H1 (cell line): ENCODE data around the gene SIK2. TPM values are rescaled to one million over a fixed set of nuclear protein-coding genes. Genes with fewer than 3 reads are reported as not detected.

Experiments
- JUN ChIP-seq: IDR thresholded peaks from 2 replicates; pipeline ENCODE4 v1.6.1; 2011; ENCODE audit warnings: low read depth, mild to moderate bottlenecking, improper control_type of control experiment, low read length
- KDM4A ChIP-seq: IDR thresholded peaks from one replicate; pipeline ENCODE4 v1.7.1; 2012; ENCODE audit warnings: low read depth, mild to moderate bottlenecking, moderate library complexity, low read length, inconsistent platforms; ENCODE audit not compliant: severe bottlenecking
- NRF1 ChIP-seq: IDR thresholded peaks from 2 replicates; pipeline ENCODE4 v1.6.1; 2011; ENCODE audit warnings: mild to moderate bottlenecking, low read depth, low read length, improper control_type of control experiment
- POU5F1 ChIP-seq: IDR thresholded peaks from 2 replicates; pipeline ENCODE4 v1.6.1; 2011; ENCODE audit warnings: low read depth, mild to moderate bottlenecking, low read length, moderate library complexity
- SIRT6 ChIP-seq: IDR thresholded peaks from one replicate; pipeline ENCODE4 v1.7.1; 2012; ENCODE audit warnings: low read length, inconsistent platforms
- polyA plus RNA-seq, 7 experiments: library from polyadenylated mRNA; depleted of rRNA in 3 of 7; stranded (reverse) in 5 of 7; unstranded in 2 of 7; fragments of >200 nt in 5 of 7; fragments of 200-250 nt in 2 of 7; gene quantifications; 1 replicate in 5 of 7; 2 replicates in 1 of 7; 4 replicates in 1 of 7; pipeline versions ENCODE4 v1.2.1 to v1.2.3, GENCODE V29; 2011 to 2013; ENCODE audit warnings: missing spikeins in 2 of 7, mixed read lengths in 2 of 7
- total RNA-seq: library from RNA; stranded (reverse); fragmentation: NEBNext Ultra II Directional; extraction: Animal tissue kit (Norgen Biotek cat#: 25700); gene quantifications from 2 replicates; pipeline ENCODE4 v1.2.1, GENCODE V29; 2021

SIK2 gene
- total and polyA plus RNA-seq, 2 of the 8 experiments (the other 6 are each of a cell fraction or from before 2014, with no cell fraction given), result 8.8 to 11.2 TPM

GRCh38 chr11:111601636-111601978, 642 bp upstream of the SIK2 start (continued):
- no peak for TF ChIP-seq POU5F1
- TF ChIP-seq SIRT6, result no peak
- no peak for TF ChIP-seq NRF1
- TF ChIP-seq KDM4A, result no peak
- TF ChIP-seq JUN, result no peak
